Measurements from ENCODE around the gene HRH2.

The HRH2 gene

DNA sequence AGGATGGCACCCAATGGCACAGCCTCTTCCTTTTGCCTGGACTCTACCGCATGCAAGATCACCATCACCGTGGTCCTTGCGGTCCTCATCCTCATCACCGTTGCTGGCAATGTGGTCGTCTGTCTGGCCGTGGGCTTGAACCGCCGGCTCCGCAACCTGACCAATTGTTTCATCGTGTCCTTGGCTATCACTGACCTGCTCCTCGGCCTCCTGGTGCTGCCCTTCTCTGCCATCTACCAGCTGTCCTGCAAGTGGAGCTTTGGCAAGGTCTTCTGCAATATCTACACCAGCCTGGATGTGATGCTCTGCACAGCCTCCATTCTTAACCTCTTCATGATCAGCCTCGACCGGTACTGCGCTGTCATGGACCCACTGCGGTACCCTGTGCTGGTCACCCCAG, 25.4 kb downstream of the HRH2 start:
- TF ChIP-seq POLR2AphosphoS5 (IDR thresholded peaks at IDR 0.05; ENCODE audit: low read depth, low read length) = no peak
- no peak for TF ChIP-seq TAF1 (IDR thresholded peaks at IDR 0.05; ENCODE audit: borderline replicate concordance, insufficient read depth, low read length)
- TF ChIP-seq REST (IDR thresholded peaks at IDR 0.05; ENCODE audit: insufficient read depth in 1 of 2, low read depth in 2 of 2, low read length in 2 of 2) = no peak
- TF ChIP-seq SIN3A (IDR thresholded peaks at IDR 0.05; ENCODE audit: borderline replicate concordance, insufficient read depth, low read length) = no peak
- no peak for TF ChIP-seq FOXP2 (optimal IDR thresholded peaks at IDR 0.05; ENCODE audit: borderline replicate concordance, extremely low read depth, extremely low read length, insufficient read depth)

DNA sequence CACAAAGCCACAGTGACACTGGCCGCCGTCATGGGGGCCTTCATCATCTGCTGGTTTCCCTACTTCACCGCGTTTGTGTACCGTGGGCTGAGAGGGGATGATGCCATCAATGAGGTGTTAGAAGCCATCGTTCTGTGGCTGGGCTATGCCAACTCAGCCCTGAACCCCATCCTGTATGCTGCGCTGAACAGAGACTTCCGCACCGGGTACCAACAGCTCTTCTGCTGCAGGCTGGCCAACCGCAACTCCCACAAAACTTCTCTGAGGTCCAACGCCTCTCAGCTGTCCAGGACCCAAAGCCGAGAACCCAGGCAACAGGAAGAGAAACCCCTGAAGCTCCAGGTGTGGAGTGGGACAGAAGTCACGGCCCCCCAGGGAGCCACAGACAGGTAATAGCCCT, 26.1 kb downstream of the HRH2 start:
- TF ChIP-seq TAF1 (IDR thresholded peaks at IDR 0.05; ENCODE audit: borderline replicate concordance, insufficient read depth, low read length) = no peak
- no peak for TF ChIP-seq POLR2AphosphoS5 (IDR thresholded peaks at IDR 0.05; ENCODE audit: low read depth, low read length)
- no peak for TF ChIP-seq SIN3A (IDR thresholded peaks at IDR 0.05; ENCODE audit: borderline replicate concordance, insufficient read depth, low read length)
- TF ChIP-seq FOXP2 (optimal IDR thresholded peaks at IDR 0.05; ENCODE audit: borderline replicate concordance, extremely low read depth, extremely low read length, insufficient read depth) = no peak

DNA sequence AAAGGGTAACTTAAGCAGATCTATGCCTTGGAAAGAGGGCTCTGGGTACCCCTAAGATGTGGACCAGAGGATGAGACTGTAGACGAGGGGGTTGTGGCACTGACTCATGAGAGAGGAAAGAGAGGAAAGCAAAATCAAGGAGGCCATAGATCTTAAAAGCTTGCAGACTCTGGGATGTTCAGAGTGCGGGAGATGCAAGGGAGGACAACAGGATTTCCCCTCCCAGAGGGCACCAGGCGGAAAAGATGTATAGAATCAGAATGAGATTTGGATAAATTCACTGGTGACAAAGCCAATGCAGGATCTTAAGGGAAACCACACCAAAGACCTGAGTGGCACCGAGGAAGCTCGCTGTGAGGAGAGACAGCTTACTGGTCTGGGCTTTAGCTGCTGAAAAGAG, 27.1 kb downstream of the HRH2 start:
- TF ChIP-seq SIN3A (IDR thresholded peaks at IDR 0.05; ENCODE audit: borderline replicate concordance, insufficient read depth, low read length) (no peak), TAF1 (IDR thresholded peaks at IDR 0.05; ENCODE audit: borderline replicate concordance, insufficient read depth, low read length) (no peak), POLR2AphosphoS5 (IDR thresholded peaks at IDR 0.05; ENCODE audit: low read depth, low read length) (no peak), REST (IDR thresholded peaks at IDR 0.05; ENCODE audit: insufficient read depth in 1 of 2, low read depth in 2 of 2, low read length in 2 of 2) (no peak), FOXP2 (optimal IDR thresholded peaks at IDR 0.05; ENCODE audit: borderline replicate concordance, extremely low read depth, extremely low read length, insufficient read depth) (no peak)

- TF ChIP-seq POLR2AphosphoS5 (IDR thresholded peaks at IDR 0.05; ENCODE audit: low read depth, low read length) (no peak), SIN3A (IDR thresholded peaks at IDR 0.05; ENCODE audit: borderline replicate concordance, insufficient read depth, low read length) (no peak), FOXP2 (optimal IDR thresholded peaks at IDR 0.05; ENCODE audit: borderline replicate concordance, extremely low read depth, extremely low read length, insufficient read depth) (no peak), TAF1 (IDR thresholded peaks at IDR 0.05; ENCODE audit: borderline replicate concordance, insufficient read depth, low read length) (no peak), REST (IDR thresholded peaks at IDR 0.05; ENCODE audit: insufficient read depth in 1 of 2, low read depth in 2 of 2, low read length in 2 of 2) (no peak)
Measured at GRCh38 chr5:175685701-175686350, 28.0 kb downstream of the HRH2 start.

- TF ChIP-seq POLR2AphosphoS5 (IDR thresholded peaks at IDR 0.05; ENCODE audit: low read depth, low read length) (no peak), REST (IDR thresholded peaks at IDR 0.05; ENCODE audit: insufficient read depth in 1 of 2, low read depth in 2 of 2, low read length in 2 of 2) (no peak)
Measured at GRCh38 chr5:175686396-175686795, 28.5 kb downstream of the HRH2 start.
